GM18951 (cell line): ENCODE measurements around the gene IL26.

Source experiments
- POLR2A ChIP-seq: IDR thresholded peaks from 4 replicates; pipeline ENCODE4 v1.6.1; 2011; ENCODE audit warnings: mild to moderate bottlenecking; ENCODE audit not compliant: insufficient read length, insufficient read depth; ENCODE audit errors: extremely low read depth
- in situ Hi-C: fragments of 300-500 bp; cut with MboI; formaldehyde crosslinking; loops from one replicate; pipeline ENCODE4 v1.12.0; 2022; ENCODE audit warnings: low sequenced_read_pairs, mixed read lengths, inconsistent platforms; ENCODE audit not compliant: unreplicated experiment

IL26 gene

DNA sequence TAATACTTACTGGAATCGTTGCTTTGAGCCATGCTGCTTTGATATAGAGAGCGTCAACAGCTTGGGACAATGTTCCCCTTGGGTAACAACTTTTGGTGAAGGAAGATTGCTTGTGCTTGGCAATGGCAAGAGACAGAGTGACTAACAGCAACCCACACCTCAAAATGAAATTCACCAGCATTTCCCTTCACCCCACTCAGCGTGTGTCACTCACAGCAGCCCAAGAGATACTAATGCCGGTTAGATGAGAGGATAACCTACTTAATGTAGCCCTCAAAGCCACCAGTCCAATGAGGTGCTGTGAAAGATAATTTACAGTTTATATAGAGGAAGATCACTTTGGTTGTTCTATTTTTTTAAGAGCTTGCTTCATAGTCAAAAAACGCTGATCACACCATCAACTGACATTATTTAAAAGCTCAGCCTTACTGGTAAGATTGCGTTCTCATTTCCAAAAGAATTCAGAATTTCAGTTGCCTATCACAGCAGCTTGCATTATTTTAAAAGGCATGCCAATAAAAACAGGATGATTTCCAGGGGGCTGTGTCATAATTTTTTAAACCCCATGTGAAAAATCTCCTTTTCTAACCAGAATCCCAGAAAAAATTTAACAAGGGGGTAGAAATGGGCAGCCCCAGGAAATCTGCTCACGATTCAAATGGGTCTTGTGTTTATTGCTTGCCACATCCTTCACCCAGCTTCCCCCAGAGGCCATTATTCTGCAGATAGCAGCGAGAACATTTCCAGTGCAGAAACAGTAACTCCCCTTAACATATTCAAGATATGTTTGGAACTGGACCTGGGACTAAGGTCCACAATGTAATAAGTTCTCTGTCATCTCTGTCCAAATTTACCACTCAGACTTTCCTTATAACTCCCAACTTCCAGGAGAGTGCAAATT is at the start of gene IL26:
Gene IL26 (minus strand): TSS at position 235 of the 901 bp plus-strand sequence. CDS start 54 bp downstream, at position 181.
- in situ Hi-C loops: no loop called here
- TF ChIP-seq POLR2A: no peak

DNA sequence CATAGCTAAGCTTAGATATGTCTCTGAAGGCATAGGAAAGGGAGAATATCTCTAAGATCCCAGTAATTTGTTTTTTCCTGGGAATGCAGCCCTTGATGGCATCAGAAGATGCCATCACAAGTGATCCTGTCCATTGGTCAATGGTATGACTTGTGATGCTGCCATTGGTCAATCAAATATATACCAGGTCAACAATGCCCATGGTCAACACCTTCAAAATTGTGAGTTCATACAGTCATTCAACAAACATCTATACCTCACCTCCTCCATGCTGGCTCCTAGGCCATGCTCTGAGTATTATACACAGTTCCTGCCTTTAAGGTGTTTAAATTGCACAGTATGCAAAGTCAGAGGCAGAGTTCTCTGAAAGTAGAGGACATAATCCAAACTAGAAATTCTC is 47.1 kb upstream of the IL26 start:
- TF ChIP-seq POLR2A: no peak
- in situ Hi-C loops: no loop called here

GRCh38 chr12:68271346-68271745 is 45.7 kb upstream of the IL26 start:
- in situ Hi-C loops: no loop called here
- TF ChIP-seq POLR2A: no peak

DNA sequence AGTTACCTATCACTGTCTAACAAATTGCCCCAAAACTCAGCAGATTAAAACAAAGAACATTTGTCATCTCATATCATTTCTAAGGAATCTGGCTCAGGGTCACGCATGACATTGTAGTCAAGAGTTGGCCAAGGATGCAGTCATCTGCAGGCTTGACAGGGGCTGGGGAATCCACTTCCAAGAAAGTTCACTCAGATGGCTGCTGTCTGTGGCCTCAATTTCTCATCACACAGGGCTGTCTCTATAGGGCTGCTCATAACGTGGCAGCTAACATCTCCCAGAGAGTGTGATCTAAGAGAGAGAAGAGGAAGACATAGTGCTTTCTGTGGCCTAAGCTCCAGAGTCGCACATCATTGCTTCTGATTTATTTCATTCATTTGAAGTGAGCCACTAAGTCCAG is 44.7 kb upstream of the IL26 start:
- in situ Hi-C loops: no loop called here
- no peak for TF ChIP-seq POLR2A

DNA sequence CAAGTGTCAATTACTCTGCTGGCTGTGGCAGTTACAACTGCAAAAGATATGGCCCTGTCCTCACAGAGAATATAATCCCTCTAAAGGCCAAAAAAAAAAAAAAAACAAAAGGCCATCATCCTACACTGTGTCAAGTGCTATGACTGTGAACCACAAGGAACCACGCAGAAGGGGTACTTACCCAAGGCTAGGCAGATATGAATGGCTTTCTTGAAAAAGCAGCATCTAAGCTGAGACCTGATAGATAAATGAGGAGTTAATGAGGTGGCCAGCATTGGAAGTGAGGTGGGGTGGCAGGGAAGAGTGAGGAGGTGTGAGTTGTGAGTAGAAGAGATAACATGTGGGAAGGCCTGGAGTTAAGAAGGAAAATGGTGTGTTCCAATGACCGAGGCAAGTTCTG is 44.2 kb upstream of the IL26 start:
- TF ChIP-seq POLR2A: no peak
- in situ Hi-C loops: no loop called here

DNA sequence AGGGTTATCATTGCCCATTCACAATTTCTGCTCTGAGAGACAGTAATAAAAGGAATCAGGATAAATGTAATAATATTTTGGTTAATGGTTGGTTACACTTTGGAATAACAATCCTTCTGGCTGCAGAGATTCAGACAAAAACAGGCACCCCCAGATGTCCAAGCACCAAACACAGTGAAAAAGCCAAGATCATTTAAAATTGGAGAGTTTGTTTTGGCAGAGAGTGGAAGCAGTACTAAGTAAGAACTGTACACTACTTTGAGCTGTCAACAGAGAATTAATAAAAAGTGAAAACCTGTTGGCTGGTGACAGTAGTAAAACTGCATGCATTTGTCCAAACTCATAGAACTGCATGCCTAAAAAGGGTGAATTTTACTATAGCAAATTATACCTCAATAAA is 43.4 kb upstream of the IL26 start:
- in situ Hi-C loops: no loop called here
- no peak for TF ChIP-seq POLR2A

- in situ Hi-C loops: no loop called here
- TF ChIP-seq POLR2A: no peak
These were observed 42.3 kb upstream of the IL26 start for GRCh38 chr12:68267892-68268396.

DNA sequence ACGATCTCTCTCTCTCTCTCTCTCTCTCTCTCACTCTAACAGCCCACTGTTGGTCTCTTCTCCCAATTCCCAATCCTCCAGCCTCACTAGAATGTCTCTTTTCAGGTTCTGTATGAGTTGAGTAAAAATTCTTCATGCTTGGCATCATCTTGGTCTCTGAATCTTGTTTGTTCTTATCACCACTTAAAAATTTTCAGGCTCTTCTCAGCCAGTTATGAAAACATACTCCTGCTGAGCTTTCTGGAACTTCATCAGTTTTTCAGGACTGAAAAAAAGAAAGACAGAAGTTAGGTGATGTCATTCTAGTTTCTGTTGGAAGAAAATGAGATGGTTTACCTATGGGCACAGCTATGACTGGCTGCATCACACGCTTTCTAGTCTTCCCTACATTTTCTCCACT is 39.2 kb upstream of the IL26 start:
- TF ChIP-seq POLR2A: no peak
- in situ Hi-C loops: no loop called here

DNA sequence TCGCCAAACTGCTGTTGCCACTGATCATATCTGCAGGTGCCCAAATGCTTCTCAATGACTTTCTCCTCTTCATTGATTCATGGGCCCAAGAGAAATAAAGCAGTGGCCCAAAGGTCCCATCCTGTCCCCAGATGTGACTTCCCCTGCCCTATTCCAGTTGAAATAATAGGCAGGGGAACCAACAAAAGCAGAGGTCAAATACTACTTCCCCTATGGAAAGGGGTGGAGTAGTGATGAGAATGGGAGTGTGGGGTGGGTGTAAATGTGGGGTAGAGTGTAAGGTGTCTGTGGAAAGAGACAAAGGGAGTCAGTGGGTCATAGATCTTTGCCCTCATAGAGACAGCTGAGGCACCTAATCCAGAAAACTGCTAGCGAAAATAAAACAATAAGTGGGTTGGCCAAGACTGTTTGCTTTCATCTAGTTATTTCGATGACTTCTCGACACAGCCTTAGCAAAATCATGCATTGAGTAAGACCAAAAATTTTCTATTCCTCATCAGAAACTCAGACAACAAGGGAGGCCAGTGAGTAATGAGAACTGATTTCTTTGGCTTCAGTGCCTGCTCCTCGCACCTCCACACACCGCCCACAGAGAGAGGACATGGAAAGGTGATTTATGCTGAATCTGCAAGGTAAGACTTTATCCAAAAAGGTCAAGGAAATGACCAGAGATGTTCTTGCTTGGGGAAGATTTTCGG is 38.7 kb upstream of the IL26 start:
- in situ Hi-C loops: no loop called here
- TF ChIP-seq POLR2A: no peak

DNA sequence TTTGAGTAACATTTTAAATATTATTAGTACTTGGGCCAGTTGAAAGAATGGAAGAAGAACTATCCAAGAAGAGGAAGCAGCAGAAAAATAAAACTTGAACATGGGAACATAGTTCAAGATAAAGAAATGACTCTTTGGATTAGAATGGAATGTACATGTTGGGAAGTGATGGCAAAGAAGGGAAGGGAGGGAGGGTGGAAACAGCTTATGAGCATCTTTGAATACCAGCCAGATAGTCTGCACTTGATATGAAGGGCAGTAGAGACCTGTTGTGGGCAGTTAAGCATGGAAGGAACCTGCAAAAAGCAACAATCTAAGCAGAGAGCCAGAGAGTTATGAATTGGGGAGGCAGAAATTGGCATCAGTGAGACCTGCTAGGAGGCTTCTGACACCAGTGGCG is 37.8 kb upstream of the IL26 start:
- in situ Hi-C loops: no loop called here
- no peak for TF ChIP-seq POLR2A

GRCh38 chr12:68261896-68262295 is 36.3 kb upstream of the IL26 start:
- TF ChIP-seq POLR2A: no peak
- in situ Hi-C loops: no loop called here

- no peak for TF ChIP-seq POLR2A
- in situ Hi-C loops: no loop called here
These were observed 34.5 kb upstream of the IL26 start for GRCh38 chr12:68260153-68260552.

GRCh38 chr12:68259318-68259940 is 33.8 kb upstream of the IL26 start:
- no peak for TF ChIP-seq POLR2A
- in situ Hi-C loops: no loop called here
